Right lobe of liver (tissue), 4 donors: ENCODE data around the gene C10orf105.

Source experiments
- CTCF ChIP-seq, 4 donors: fragments of 200-600 bp in 3 of 4; fragments of 450-650 bp in 1 of 4; IDR thresholded peaks; one replicate each; pipeline versions ENCODE4 v1.5.1 to v1.8.0; 2016 to 2022; ENCODE audit warnings: antibody characterized with exemption in 4 of 4, mild to moderate bottlenecking in 2 of 4
- POLR2A ChIP-seq: fragments of 450-650 bp; IDR thresholded peaks from one replicate; pipeline ENCODE4 v1.6.1; 2017; ENCODE audit warnings: antibody characterized with exemption, mild to moderate bottlenecking
- donor health status: DM: no; HTN: no; CAD: no.
- donor health status: DM: no; HTN: no; CAD: no.
- donor health status: DM: no; HTN: yes; CAD: no.

DNA sequence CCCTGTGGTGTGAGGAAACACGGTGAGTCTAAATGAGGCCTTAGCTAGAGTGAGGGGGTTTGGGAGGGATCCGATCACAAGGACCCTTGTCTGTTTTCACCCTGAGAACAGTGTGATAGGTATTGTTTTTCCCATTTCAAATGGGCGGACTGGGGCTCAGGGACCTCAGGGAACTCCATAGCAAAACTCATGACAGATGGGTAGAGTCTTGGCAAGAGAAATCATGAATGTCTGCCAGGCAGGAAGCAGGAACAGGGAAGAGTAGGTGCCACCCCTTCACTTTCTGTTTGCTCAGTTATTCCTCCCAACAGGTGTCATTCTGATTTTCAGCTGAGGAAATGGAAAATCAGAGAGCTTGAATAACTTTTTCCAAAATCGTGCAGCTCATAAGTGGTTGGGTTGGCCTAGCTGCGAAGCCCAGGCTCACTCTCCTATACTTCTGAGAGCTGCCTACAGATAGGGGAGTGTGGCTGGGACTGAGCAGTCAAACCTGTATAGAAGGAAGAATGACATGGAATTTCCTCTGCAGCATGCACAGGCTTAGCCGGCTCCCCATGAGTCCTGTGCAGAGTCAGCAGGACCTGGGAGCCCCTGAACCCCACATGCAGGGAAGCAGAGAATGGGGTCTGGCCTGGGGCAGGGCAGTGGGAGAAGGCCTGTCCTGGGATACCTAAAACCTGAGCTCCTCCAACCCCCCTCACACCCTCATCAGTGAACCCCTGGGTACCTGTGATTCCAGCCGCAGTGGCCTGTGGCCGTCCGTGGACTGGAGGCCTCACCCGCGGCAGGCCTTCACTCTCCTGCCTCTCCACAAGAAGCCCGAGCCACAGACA is 17.6 kb upstream of the C10orf105 start:
- no peak for TF ChIP-seq CTCF (IDR thresholded peaks at IDR 0.05)
- no peak for TF ChIP-seq POLR2A
